Colonic mucosa (tissue), 4 donors: ENCODE results near the gene PPARA. TPM values are rescaled to one million over a fixed set of nuclear protein-coding genes. Genes with fewer than 3 reads are reported as not detected.

Experiments used
- DNase-seq: peaks from one replicate; pipeline ENCODE4 v3.0.0-alpha.2; 2020
- H3K27ac ChIP-seq: fragments of 200-600 bp; one replicate; pipeline ENCODE4 v1.8.0; 2021
- H3K27me3 ChIP-seq: fragments of 200-600 bp; one replicate; pipeline ENCODE4 v1.8.0; 2021
- H3K36me3 ChIP-seq: fragments of 200-600 bp; one replicate; pipeline ENCODE4 v1.8.0; 2021
- H3K4me1 ChIP-seq: fragments of 200-600 bp; one replicate; pipeline ENCODE4 v1.8.0; 2021; ENCODE audit warnings: mild to moderate bottlenecking
- H3K4me3 ChIP-seq: fragments of 200-600 bp; one replicate; pipeline ENCODE4 v1.8.0; 2021
- H3K9ac ChIP-seq, 2 donors: one replicate each; pipeline ENCODE4 v1.7.0; 2013; ENCODE audit warnings: control low read depth in 2 of 2, low read depth in 2 of 2, low read length in 2 of 2
- H3K9me3 ChIP-seq: fragments of 200-600 bp; one replicate; pipeline ENCODE4 v1.8.0; 2021
- CTCF ChIP-seq: fragments of 200-600 bp; IDR thresholded peaks from one replicate; pipeline ENCODE4 v1.8.0; 2022; ENCODE audit warnings: antibody characterized with exemption, mild to moderate bottlenecking
- intact Hi-C: fragments of 100-400 bp; cut with DNase I; formaldehyde crosslinking; loops from one replicate; pipeline ENCODE4 v1.14.1; 2022
- total RNA-seq, 2 donors: library from RNA; stranded (reverse); fragmentation: NEBNext Ultra II Directional in 1 of 2; extraction: Animal tissue kit (Norgen Biotek cat#: 25700) in 1 of 2; gene quantifications; one replicate each; pipeline ENCODE4 v1.2.1, GENCODE V29; 2021
- donor health status: healthy.
- donor health status: DM: no; HTN: no; CAD: no.
- donor health status: DM: no; HTN: no; CAD: no.

PPARA gene
- total RNA-seq, 2 donors from 2014 or later, result 59.8 to 74.8 TPM

- no peak for TF ChIP-seq CTCF
- H3K9ac ChIP-seq, result peak within 1 kb of the TSS; percentile 86 to 93
These were observed 117.3 kb downstream of the PPARA start, which contains the start of gene TTC38 for GRCh38 chr22:46267431-46268279. Gene TTC38 (plus strand): TSS chr22:46268008. CDS start chr22:46268040, 32 bp downstream.

DNA sequence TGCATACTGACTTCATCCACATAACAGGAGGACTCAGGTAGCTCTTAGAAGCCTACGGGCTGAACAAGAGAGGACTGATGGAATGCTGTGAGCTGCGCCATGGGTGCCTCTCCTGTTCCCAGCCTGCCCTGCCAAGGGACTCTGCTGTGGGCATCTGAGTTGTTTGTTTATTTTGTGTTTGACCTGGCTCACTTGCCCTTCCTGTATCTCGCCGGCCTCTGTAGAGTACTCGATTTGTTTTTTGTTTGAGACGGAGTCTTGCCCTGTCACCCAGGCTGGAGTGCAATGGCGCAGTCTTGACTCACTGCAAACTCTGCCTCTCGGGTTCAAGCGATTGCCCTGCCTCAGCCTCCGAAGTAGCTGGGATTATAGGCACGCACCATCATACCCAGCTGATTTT lies 119.2 kb downstream of the PPARA start:
- TF ChIP-seq CTCF, result no peak
- intact Hi-C loops, result no loop called here
- Histone ChIP-seq H3K27me3 (no peaks in the 10 kb centered on the region), H3K36me3 (no peaks in the 10 kb centered on the region), H3K27ac (peak overlapping the region; percentile 78), H3K4me1 (peaks cover 4% of the 10 kb centered on the region), H3K4me3 (no peak overlapping the region), H3K9ac (peak overlapping the region; percentile 43 to 93), H3K9me3 (no peaks in the 10 kb centered on the region)
- no peak for DNase-seq

More at GRCh38 chr22:46267431-46268279, 117.3 kb downstream of the PPARA start, which contains the start of gene TTC38:
- Histone ChIP-seq H3K4me1 (peaks cover 7% of the 10 kb centered on the region), H3K9me3 (no peaks in the 10 kb centered on the region), H3K27ac (peak within 1 kb of the TSS; percentile 78), H3K27me3 (no peaks in the 10 kb centered on the region), H3K36me3 (no peaks in the 10 kb centered on the region), H3K4me3 (peak within 1 kb of the TSS; percentile 63)
- peak; percentile 96 for DNase-seq
- intact Hi-C loops, result no loop called here

GRCh38 chr22:46272196-46272595 lies 121.9 kb downstream of the PPARA start:
- H3K36me3 ChIP-seq, result peaks cover 4% of the 10 kb centered on the region
- no peak overlapping the region for H3K27ac ChIP-seq
- no peaks in the 10 kb centered on the region for H3K27me3 ChIP-seq
- no peaks in the 10 kb centered on the region for H3K9me3 ChIP-seq
- no peak for TF ChIP-seq CTCF
- peaks cover 4% of the 10 kb centered on the region for H3K4me1 ChIP-seq
- no peak overlapping the region for H3K4me3 ChIP-seq
- DNase-seq, result no peak
- intact Hi-C loops, result no loop called here
- no peak overlapping the region for H3K9ac ChIP-seq

DNA sequence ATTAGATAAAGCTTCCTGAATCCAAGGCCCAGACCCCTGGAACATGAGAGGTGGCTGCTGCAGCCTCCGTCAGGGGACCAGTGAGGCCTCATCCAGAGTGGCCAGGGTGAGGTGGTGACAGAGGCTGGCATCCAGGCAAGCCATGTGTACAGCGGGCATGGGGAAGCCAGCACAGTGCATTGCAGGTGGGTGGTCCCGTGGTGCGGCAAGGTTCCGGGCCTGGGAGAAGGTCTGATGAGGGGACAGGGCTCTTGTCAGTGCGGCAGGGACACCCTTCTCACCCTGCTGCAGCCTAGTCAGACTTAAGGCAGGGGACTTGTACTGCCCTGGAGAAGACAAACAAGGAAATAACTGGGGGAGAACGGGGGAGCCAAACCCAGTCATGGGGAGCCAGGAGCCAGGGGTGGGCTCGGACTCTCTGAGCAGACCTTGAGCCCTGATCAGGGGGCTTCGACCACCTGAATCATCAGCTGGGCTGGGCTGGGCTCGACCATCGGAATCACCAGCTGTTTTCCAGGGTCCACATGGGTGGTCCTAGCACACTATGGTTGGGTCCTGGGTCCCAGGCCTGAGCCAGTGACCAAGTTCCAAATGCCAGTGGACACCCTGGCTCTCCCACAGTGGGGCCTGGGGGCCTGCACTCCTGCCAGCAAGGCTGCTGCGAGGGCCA lies 122.6 kb downstream of the PPARA start:
- peaks cover 4% of the 10 kb centered on the region for H3K4me1 ChIP-seq
- no peak overlapping the region for H3K27ac ChIP-seq
- H3K27me3 ChIP-seq, result no peaks in the 10 kb centered on the region
- no peak for TF ChIP-seq CTCF
- no peaks in the 10 kb centered on the region for H3K9me3 ChIP-seq
- peaks cover 4% of the 10 kb centered on the region for H3K36me3 ChIP-seq
- DNase-seq, result no peak
- H3K9ac ChIP-seq, result no peak overlapping the region
- H3K4me3 ChIP-seq, result no peak overlapping the region
- intact Hi-C loops, result no loop called here

DNA sequence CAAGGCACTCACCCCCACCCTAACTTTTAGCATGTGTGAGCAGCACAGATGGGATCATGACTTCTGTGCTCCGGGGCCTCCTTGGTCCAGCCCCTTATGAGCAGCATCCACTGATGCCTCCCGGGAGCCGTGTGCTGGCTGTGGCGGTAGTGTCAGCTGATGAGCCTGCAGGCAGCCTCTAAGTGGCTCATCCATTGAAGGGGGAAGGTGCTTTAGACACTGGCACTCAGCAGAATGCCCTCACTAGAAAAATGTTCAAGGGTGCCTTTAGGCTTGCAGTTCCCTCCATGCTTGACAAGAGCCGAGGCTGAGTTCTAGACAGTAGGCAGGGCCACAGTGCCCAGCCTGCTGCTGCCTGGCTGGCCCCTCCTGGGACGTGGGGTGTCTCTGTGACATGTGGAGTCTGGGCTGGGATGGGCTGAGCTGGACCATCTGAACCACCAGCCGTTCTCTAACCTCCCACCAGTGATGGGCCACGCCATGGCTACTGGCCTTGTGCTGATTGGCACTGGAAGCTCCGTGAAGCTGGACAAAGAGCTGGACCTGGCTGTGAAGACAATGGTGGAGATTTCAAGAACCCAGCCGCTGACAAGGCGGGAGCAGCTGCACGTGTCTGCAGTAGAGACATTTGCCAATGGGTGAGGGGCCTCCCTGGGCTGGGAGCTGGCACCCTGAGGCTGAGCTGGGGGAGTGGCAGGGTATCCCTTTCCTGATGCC lies 123.3 kb downstream of the PPARA start:
- peaks cover 5% of the 10 kb centered on the region for H3K36me3 ChIP-seq
- intact Hi-C loops, result no loop called here
- H3K27ac ChIP-seq, result no peak overlapping the region
- no peak for DNase-seq
- H3K27me3 ChIP-seq, result no peaks in the 10 kb centered on the region
- TF ChIP-seq CTCF, result no peak
- H3K4me1 ChIP-seq, result peaks cover 4% of the 10 kb centered on the region
- H3K9ac ChIP-seq, result no peak overlapping the region
- H3K4me3 ChIP-seq, result no peak overlapping the region
- no peaks in the 10 kb centered on the region for H3K9me3 ChIP-seq
